ENCODE measurements around the gene RUSF1.
"Not testable (repeated sequence)": the region's sequence is repeated elsewhere in the genome, so short reads cannot be mapped to it uniquely, and the experiment has no call there.

RUSF1 gene

GRCh38 chr16:31507929-31508705 is at the start of gene RUSF1:
Gene RUSF1, minus strand, starts transcription at chr16:31508391. Its CDS starts 18 bp downstream, at chr16:31508373.
- DNase-seq: peak; percentile 84

- no peak for DNase-seq
Measured at GRCh38 chr16:31542763-31543162, 34.6 kb upstream of the RUSF1 start.

GRCh38 chr16:31539762-31540161 is 31.6 kb upstream of the RUSF1 start:
- not testable (repeated sequence) for DNase-seq

- DNase-seq: not testable (repeated sequence)
Measured at GRCh38 chr16:31538243-31538598, 30.0 kb upstream of the RUSF1 start.

- DNase-seq: no peak
Measured at GRCh38 chr16:31537362-31538242, 29.4 kb upstream of the RUSF1 start.

- no peak for DNase-seq
Measured at GRCh38 chr16:31536804-31537361, 28.7 kb upstream of the RUSF1 start.

GRCh38 chr16:31535737-31536136 is 27.5 kb upstream of the RUSF1 start:
- no peak for DNase-seq

- no peak for DNase-seq
Measured at GRCh38 chr16:31532896-31533295, 24.7 kb upstream of the RUSF1 start.

GRCh38 chr16:31532120-31532519 is 23.9 kb upstream of the RUSF1 start:
- no peak for DNase-seq

GRCh38 chr16:31531096-31531495 is 22.9 kb upstream of the RUSF1 start:
- DNase-seq: no peak

GRCh38 chr16:31530405-31530804 is 22.2 kb upstream of the RUSF1 start:
- no peak for DNase-seq

GRCh38 chr16:31529937-31530312 is 21.7 kb upstream of the RUSF1 start:
- no peak for DNase-seq

GRCh38 chr16:31529108-31529936 is 21.1 kb upstream of the RUSF1 start:
- no peak for DNase-seq

- no peak for DNase-seq
Measured at GRCh38 chr16:31528523-31529107, 20.4 kb upstream of the RUSF1 start.

- no peak for DNase-seq
Measured at GRCh38 chr16:31527734-31528274, 19.6 kb upstream of the RUSF1 start, which contains the start of gene AHSP. Gene AHSP, plus strand, starts transcription at chr16:31527900. Its CDS starts 240 bp downstream, at chr16:31528140.

GRCh38 chr16:31525113-31525512 is 16.9 kb upstream of the RUSF1 start:
- no peak for DNase-seq

- DNase-seq: not testable (repeated sequence)
Measured at GRCh38 chr16:31523768-31524167, 15.6 kb upstream of the RUSF1 start.

GRCh38 chr16:31522071-31522470 is 13.9 kb upstream of the RUSF1 start:
- no peak for DNase-seq

GRCh38 chr16:31521368-31521767 is 13.2 kb upstream of the RUSF1 start:
- DNase-seq: no peak

GRCh38 chr16:31519759-31520431 is 11.7 kb upstream of the RUSF1 start:
- DNase-seq: no peak

GRCh38 chr16:31517800-31518402 is 9.7 kb upstream of the RUSF1 start:
- no peak for DNase-seq

All from HCEC 1CT (cell line).